ENCODE measurements around the gene RASA3.

RASA3 gene

GRCh38 chr13:113928685-113929627, 203.5 kb downstream of the RASA3 start:
- H4K20me1 ChIP-seq (ENCODE audit: insufficient read depth, low read length) = no peaks in the 10 kb centered on the region
- no peak overlapping the region for H3K4me2 ChIP-seq (ENCODE audit: low read length)
- no peaks in the 10 kb centered on the region for H3K4me1 ChIP-seq (ENCODE audit: low read length)
- no peaks in the 10 kb centered on the region for H3K79me2 ChIP-seq (ENCODE audit: low read length)
- H3K36me3 ChIP-seq (replicated peaks; ENCODE audit: low read depth, low read length) = no peaks in the 10 kb centered on the region
- no peak for TF ChIP-seq CTCF (IDR thresholded peaks at IDR 0.05; ENCODE audit: low read depth, low read length)
- TF ChIP-seq EZH2phosphoT487 (IDR thresholded peaks at IDR 0.05; ENCODE audit: low read depth) = no peak
- 0 out of 2 replicates have a peak, but pooled peaks cover 4% of the 10 kb centered on the region for H3K9me3 ChIP-seq (ENCODE audit: insufficient read depth, low read length)
- H3K4me3 ChIP-seq (ENCODE audit: low read length) = no peak overlapping the region
- H3K27ac ChIP-seq (ENCODE audit: low read length) = no peak overlapping the region
- no peak overlapping the region for H3K9ac ChIP-seq (ENCODE audit: low read length)
- no peak overlapping the region for H2AFZ ChIP-seq (ENCODE audit: low read depth, low read length)
- H3K27me3 ChIP-seq (ENCODE audit: low read depth, low read length) = peaks cover 12% of the 10 kb centered on the region; the same call in 1 of the 2 replicates

Measured in OCI-LY3 (cell line).